ENCODE results near the gene CREB5. TPM values are rescaled to one million over a fixed set of nuclear protein-coding genes. Genes with fewer than 3 reads are reported as not detected.

The CREB5 gene, protein sequence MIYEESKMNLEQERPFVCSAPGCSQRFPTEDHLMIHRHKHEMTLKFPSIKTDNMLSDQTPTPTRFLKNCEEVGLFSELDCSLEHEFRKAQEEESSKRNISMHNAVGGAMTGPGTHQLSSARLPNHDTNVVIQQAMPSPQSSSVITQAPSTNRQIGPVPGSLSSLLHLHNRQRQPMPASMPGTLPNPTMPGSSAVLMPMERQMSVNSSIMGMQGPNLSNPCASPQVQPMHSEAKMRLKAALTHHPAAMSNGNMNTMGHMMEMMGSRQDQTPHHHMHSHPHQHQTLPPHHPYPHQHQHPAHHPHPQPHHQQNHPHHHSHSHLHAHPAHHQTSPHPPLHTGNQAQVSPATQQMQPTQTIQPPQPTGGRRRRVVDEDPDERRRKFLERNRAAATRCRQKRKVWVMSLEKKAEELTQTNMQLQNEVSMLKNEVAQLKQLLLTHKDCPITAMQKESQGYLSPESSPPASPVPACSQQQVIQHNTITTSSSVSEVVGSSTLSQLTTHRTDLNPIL
- 10 to 100 TPM in 1 of 4 donors, 1 to 10 TPM in 2, under 1 TPM in 1; 0.90 to 10.1 (median 4.9) TPM for total RNA-seq

DNA sequence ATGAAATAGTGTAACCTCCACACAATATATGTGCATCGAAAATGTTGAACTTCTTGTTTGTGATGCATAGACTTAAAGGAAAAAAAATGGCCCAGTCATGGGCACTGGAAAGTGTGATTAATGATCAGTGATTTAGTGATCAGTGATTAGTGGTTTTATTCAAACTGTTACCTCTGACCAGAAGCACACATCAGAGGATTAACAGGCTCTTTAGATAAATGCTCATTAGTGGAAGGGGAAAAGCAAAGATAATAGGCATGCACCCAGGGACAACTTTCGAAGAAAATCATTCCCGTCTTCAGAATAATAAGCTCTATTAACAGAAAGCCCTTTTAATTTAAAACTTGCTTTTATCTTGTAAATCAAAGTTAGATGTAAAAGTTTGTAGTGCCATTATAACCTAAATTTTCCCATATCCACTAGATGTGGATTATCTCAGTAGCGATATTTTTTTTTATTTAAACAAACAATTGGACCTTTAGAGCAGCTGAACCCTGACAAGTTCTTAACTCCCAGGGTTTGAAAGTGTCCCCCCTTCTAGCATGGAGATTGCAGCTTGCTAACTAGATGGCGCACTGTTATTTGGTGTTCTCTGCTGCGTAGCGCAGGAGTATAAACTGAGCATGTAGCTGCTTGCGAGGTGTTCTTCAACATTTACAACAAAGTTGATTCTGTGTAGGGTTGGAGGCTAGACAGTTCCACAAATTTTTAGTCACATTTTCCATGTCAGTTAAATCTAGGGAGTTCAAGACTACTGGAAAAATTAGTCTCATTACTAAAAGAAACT is at the start of gene CREB5:
Gene CREB5, plus strand, starts transcription at position 643 of the 787 bp plus-strand sequence. CDS start 397 bp downstream, outside the sequence.
- Histone ChIP-seq H3K27ac (peak within 1 kb of the TSS; percentile 17 to 98 (median 94)), H3K9me3 (no peaks in the 10 kb centered on the region), H3K27me3 (no peaks in the 10 kb centered on the region), H3K36me3 (no peaks in the 10 kb centered on the region), H3K4me1 (peaks cover 17 to 34% of the 10 kb centered on the region in 2 donors), H3K4me3 (peak within 1 kb of the TSS; percentile 61 to 92 (median 72))
- intact Hi-C loops (cut with DNase I; ENCODE audit: low total_unique reads): loop anchor here (5.0 to 10.0 kb wide), 3 partner anchors 113 to 1225 kb away; partner anchors contain the start of genes HIBADH and HOXA11
- in situ Hi-C loops (cut with MboI; ENCODE audit: low sequenced_read_pairs in 4 of 4): loop anchor here in 1 of 4 donors (25.0 kb wide), 1 partner anchor 1225 kb away; the partner anchor contains the start of gene HOXA11
- TF ChIP-seq POLR2A (IDR thresholded peaks at IDR 0.05): no peak
- TF ChIP-seq, protein P1, sequence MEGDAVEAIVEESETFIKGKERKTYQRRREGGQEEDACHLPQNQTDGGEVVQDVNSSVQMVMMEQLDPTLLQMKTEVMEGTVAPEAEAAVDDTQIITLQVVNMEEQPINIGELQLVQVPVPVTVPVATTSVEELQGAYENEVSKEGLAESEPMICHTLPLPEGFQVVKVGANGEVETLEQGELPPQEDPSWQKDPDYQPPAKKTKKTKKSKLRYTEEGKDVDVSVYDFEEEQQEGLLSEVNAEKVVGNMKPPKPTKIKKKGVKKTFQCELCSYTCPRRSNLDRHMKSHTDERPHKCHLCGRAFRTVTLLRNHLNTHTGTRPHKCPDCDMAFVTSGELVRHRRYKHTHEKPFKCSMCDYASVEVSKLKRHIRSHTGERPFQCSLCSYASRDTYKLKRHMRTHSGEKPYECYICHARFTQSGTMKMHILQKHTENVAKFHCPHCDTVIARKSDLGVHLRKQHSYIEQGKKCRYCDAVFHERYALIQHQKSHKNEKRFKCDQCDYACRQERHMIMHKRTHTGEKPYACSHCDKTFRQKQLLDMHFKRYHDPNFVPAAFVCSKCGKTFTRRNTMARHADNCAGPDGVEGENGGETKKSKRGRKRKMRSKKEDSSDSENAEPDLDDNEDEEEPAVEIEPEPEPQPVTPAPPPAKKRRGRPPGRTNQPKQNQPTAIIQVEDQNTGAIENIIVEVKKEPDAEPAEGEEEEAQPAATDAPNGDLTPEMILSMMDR (IDR thresholded peaks at IDR 0.05 in 4 of 5, conservative IDR thresholded peaks at IDR 0.05 in 1 of 5): peak in 2 of 5 experiments; percentile 26 to 42
- ATAC-seq (no peak), DNase-seq (peak in 1 of 2 donors; percentile 44)

DNA sequence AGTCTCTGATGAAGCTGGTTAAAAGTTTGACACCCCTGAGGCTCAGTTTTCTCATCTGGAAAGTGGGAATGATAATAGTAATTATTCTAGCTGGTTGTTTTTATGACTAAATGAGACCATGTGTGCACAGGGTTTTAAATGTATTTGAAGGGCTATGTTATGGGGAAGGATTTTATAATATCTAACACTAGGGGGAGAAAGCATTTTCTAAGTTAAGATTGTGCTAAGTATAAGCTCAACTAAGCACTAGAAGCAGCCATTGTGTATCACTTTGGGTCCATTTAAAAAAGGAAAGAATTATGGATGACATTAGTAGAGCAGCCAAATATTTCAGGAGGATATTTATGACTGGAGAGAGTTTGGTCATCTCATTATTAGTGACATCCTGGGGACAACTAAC is 49.5 kb upstream of the CREB5 start:
- DNase-seq (no peak), ATAC-seq (no peak)
- H3K9me3 ChIP-seq: no peaks in the 10 kb centered on the region
- in situ Hi-C loops (cut with MboI; ENCODE audit: low sequenced_read_pairs in 4 of 4): no loop called here
- no peak overlapping the region for H3K4me3 ChIP-seq
- H3K4me1 ChIP-seq: no peaks in the 10 kb centered on the region
- no peaks in the 10 kb centered on the region for H3K36me3 ChIP-seq
- TF ChIP-seq, protein P1 (IDR thresholded peaks at IDR 0.05 in 4 of 5, conservative IDR thresholded peaks at IDR 0.05 in 1 of 5): no peak
- TF ChIP-seq POLR2A (IDR thresholded peaks at IDR 0.05): no peak
- H3K27ac ChIP-seq: no peak overlapping the region
- intact Hi-C loops (cut with DNase I; ENCODE audit: low total_unique reads): no loop called here
- no peaks in the 10 kb centered on the region for H3K27me3 ChIP-seq

DNA sequence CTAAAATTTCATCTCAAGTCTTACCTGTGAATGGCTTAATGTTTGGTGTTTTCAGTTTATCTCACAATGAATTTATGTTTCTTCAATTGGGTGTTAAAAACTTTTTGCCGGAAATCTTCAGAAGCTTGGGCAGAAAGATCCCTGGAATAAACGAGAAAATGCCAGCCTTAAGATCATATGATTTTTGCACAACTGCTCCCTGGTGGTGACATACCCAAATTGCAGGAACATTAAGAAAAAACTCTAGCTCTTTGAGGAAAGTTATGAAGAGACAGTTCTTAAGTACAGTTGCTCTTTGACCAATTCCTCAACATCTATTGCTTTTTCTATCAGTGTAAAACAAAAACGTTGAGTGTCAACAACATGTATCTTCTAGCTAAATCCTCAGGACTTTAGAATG is 48.2 kb upstream of the CREB5 start:
- H3K4me3 ChIP-seq: no peak overlapping the region
- ATAC-seq: no peak
- H3K9me3 ChIP-seq: no peaks in the 10 kb centered on the region
- in situ Hi-C loops (cut with MboI; ENCODE audit: low sequenced_read_pairs in 4 of 4): no loop called here
- H3K36me3 ChIP-seq: no peaks in the 10 kb centered on the region
- no peak overlapping the region for H3K27ac ChIP-seq
- H3K27me3 ChIP-seq: no peaks in the 10 kb centered on the region
- intact Hi-C loops (cut with DNase I; ENCODE audit: low total_unique reads): no loop called here
- no peaks in the 10 kb centered on the region for H3K4me1 ChIP-seq
- DNase-seq: no peak
- no peak for TF ChIP-seq POLR2A (IDR thresholded peaks at IDR 0.05)
- TF ChIP-seq, protein P1 (IDR thresholded peaks at IDR 0.05 in 4 of 5, conservative IDR thresholded peaks at IDR 0.05 in 1 of 5): no peak

DNA sequence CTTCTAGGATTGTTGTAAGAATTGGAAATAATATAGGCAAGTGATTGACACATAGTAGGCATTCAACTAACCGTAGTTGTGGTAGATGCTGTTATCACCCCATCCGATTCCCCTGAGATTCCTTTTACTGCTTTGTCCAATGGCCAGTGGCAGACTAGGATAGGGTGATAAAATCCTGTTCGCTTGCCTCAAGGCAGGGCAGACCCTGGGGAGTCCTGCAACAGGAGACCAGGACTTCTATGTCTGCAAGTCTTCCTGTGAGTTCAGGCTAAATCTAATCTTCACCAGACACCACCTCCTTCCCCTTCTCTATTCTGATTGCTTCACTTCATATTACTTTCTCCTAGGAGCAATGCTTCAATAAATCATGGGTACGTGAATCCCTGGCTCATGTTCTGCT is 42.8 kb upstream of the CREB5 start:
- H3K9me3 ChIP-seq: no peaks in the 10 kb centered on the region
- DNase-seq (no peak), ATAC-seq (no peak)
- H3K27ac ChIP-seq: no peak overlapping the region
- no peaks in the 10 kb centered on the region for H3K27me3 ChIP-seq
- H3K4me3 ChIP-seq: no peak overlapping the region
- no peaks in the 10 kb centered on the region for H3K36me3 ChIP-seq
- in situ Hi-C loops (cut with MboI; ENCODE audit: low sequenced_read_pairs in 4 of 4) (no loop called here), intact Hi-C loops (cut with DNase I; ENCODE audit: low total_unique reads) (no loop called here)
- TF ChIP-seq, protein P1 (IDR thresholded peaks at IDR 0.05 in 4 of 5, conservative IDR thresholded peaks at IDR 0.05 in 1 of 5): no peak
- TF ChIP-seq POLR2A (IDR thresholded peaks at IDR 0.05): no peak
- H3K4me1 ChIP-seq: no peaks in the 10 kb centered on the region

Data from gastrocnemius medialis (tissue), 4 donors.